GM12864 (cell line): ENCODE measurements around the gene DMXL2.
"Not testable (repeated sequence)": the region's sequence is repeated elsewhere in the genome, so short reads cannot be mapped to it uniquely, and the experiment has no call there.

ENCODE experiments used
- DNase-seq: peaks from one replicate; pipeline ENCODE4 v3.0.0-alpha.2; 2011; ENCODE audit warnings: low read depth
- H3K4me3 ChIP-seq: 2 replicates; pipeline ENCODE4 v1.5.1; 2011; ENCODE audit warnings: mild to moderate bottlenecking, low read depth, low read length, control low read depth
- CTCF ChIP-seq: IDR thresholded peaks from 2 replicates; pipeline ENCODE4 v1.5.1; 2011; ENCODE audit warnings: low read depth, mild to moderate bottlenecking, moderate library complexity, low read length, control low read depth, inconsistent platforms; ENCODE audit errors: missing control alignments

The DMXL2 gene

GRCh38 chr15:51438526-51438925 is 184.0 kb downstream of the DMXL2 start:
- no peak overlapping the region for H3K4me3 ChIP-seq
- DNase-seq = no peak
- no peak for TF ChIP-seq CTCF

GRCh38 chr15:51425517-51426040 is 197.0 kb downstream of the DMXL2 start:
- H3K4me3 ChIP-seq = no peak overlapping the region
- no peak for DNase-seq
- no peak for TF ChIP-seq CTCF

- TF ChIP-seq CTCF = no peak
- H3K4me3 ChIP-seq = no peak overlapping the region
- DNase-seq = no peak
Observed at GRCh38 chr15:51424780-51425179, 197.8 kb downstream of the DMXL2 start.

- not testable (repeated sequence) for H3K4me3 ChIP-seq, DNase-seq
Observed at GRCh38 chr15:51423040-51423439, 199.5 kb downstream of the DMXL2 start.

- H3K4me3 ChIP-seq = no peak overlapping the region
- no peak for TF ChIP-seq CTCF
- DNase-seq = no peak
Observed at GRCh38 chr15:51416129-51416528, 206.4 kb downstream of the DMXL2 start.

- no peak overlapping the region for H3K4me3 ChIP-seq
- TF ChIP-seq CTCF = no peak
Observed at GRCh38 chr15:51414256-51414860, 208.2 kb downstream of the DMXL2 start.

GRCh38 chr15:51405693-51406523 is 216.7 kb downstream of the DMXL2 start:
- no peak for DNase-seq
- no peak for TF ChIP-seq CTCF
- H3K4me3 ChIP-seq = no peak overlapping the region

More at GRCh38 chr15:51414256-51414860, 208.2 kb downstream of the DMXL2 start:
- DNase-seq = no peak
